Measurements from ENCODE around the gene G0S2.

The G0S2 gene

GRCh38 chr1:209720326-209720725, 45.1 kb downstream of the G0S2 start:
- DNase-seq (ENCODE audit: low spot score): no peak

- DNase-seq (ENCODE audit: low spot score): no peak
Observed at GRCh38 chr1:209720826-209721225, 45.6 kb downstream of the G0S2 start.

- no peak for DNase-seq (ENCODE audit: low spot score)
Observed at GRCh38 chr1:209721323-209721722, 46.1 kb downstream of the G0S2 start.

DNA sequence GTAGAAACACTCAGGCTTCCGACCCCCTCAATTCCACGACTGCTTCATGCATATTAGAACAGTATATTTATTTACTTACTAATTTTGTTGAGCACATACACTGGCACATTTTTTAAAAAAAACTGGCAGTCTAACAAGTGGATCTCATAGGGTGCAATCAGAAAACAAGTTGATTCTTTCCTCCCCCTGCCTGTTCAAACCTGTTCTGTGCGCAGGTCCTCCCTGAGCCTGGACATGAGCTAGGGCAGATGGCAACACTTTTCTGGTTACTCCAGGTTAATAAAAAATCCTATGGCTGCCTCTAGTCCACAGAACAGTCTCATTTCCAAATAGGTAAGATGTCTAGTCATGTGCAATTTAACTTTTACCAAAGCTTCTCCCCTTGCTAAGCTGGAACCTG, 48.1 kb downstream of the G0S2 start:
- DNase-seq (ENCODE audit: low spot score): no peak

GRCh38 chr1:209723756-209724693, 48.8 kb downstream of the G0S2 start:
- DNase-seq (ENCODE audit: low spot score): no peak
